Activated T-helper 1 cell treated with anti-CD3 and anti-CD28 coated beads, Interleukin-2, amount 50 U/mL, for 16 hours (primary cell): ENCODE data around the gene ATPAF2.

Source experiments
- DNase-seq, 2 donors: peaks; one replicate each; pipeline ENCODE4 v3.0.0-alpha.2; 2020; ENCODE audit warnings: low read depth in 1 of 2, low spot score in 1 of 2

Gene ATPAF2

GRCh38 chr17:17987901-17988300 lies 51.1 kb downstream of the ATPAF2 start:
- no peak for DNase-seq

GRCh38 chr17:17987187-17987896 lies 51.6 kb downstream of the ATPAF2 start:
- DNase-seq = no peak

- no peak for DNase-seq
These were observed 53.4 kb downstream of the ATPAF2 start for GRCh38 chr17:17985555-17985954.

- DNase-seq = no peak
These were observed 53.8 kb downstream of the ATPAF2 start for GRCh38 chr17:17985153-17985552.

- no peak for DNase-seq
These were observed 55.2 kb downstream of the ATPAF2 start for GRCh38 chr17:17983776-17984175.

GRCh38 chr17:17983376-17983775 lies 55.6 kb downstream of the ATPAF2 start:
- DNase-seq = no peak

- no peak for DNase-seq
These were observed 56.2 kb downstream of the ATPAF2 start for GRCh38 chr17:17982801-17983200.

- DNase-seq = no peak
These were observed 57.6 kb downstream of the ATPAF2 start for GRCh38 chr17:17981330-17981729.

GRCh38 chr17:17979778-17980177 lies 59.2 kb downstream of the ATPAF2 start:
- no peak for DNase-seq

- no peak for DNase-seq
These were observed 60.2 kb downstream of the ATPAF2 start for GRCh38 chr17:17978481-17979424.

GRCh38 chr17:17976931-17977570 lies 61.9 kb downstream of the ATPAF2 start:
- no peak for DNase-seq

GRCh38 chr17:17975436-17975835 lies 63.5 kb downstream of the ATPAF2 start:
- no peak for DNase-seq

GRCh38 chr17:17972952-17973254 lies 66.1 kb downstream of the ATPAF2 start:
- DNase-seq = no peak

GRCh38 chr17:17972126-17972951 lies 66.6 kb downstream of the ATPAF2 start, which contains the start of the genes DRC3 and TOM1L2:
Gene DRC3, plus strand, starts transcription at chr17:17972862. Its CDS starts 4,737 bp downstream, at chr17:17977599.
Gene TOM1L2, minus strand, starts transcription at chr17:17972400. Its CDS starts 87 bp downstream, at chr17:17972313.
- DNase-seq = peak; percentile 100

- DNase-seq = peak in 1 of 2 donors; percentile 19
These were observed 67.4 kb downstream of the ATPAF2 start for GRCh38 chr17:17971431-17972125.

- DNase-seq = no peak
These were observed 68.1 kb downstream of the ATPAF2 start for GRCh38 chr17:17970699-17971430.
